Measurements from ENCODE around the gene SGCE. TPM values are rescaled to one million over a fixed set of nuclear protein-coding genes. Genes with fewer than 3 reads are reported as not detected.

SGCE gene
- total RNA-seq, 1 donor from 2014 or later: 35.4 TPM

DNA sequence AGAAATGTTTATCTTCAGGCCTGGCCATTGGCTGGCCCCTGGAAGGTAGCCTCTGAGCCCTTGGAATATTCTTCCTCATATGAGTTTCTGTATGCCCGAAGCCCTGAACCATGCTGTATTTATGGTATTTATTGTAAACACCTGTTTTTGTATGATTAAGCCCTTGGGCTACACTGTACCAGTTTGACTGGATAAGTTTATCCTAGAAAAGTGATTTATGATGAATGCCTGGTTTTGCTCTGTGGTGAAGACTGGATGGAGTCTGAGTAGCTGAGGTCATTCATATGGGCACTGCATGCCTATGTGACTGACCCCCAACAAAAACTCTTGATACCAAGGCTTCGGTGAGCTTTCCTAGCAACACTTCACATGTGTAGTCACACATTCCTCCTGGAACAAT lies 79.6 kb downstream of the SGCE start:
- Mint-ChIP-seq H3K4me1 (ENCODE audit: low read depth) (peaks cover 5% of the 10 kb centered on the region), H3K9me3 (ENCODE audit: low read depth) (peaks cover 38% of the 10 kb centered on the region), H3K27me3 (no peaks in the 10 kb centered on the region), H3K4me3 (ENCODE audit: low read depth) (no peak overlapping the region), H3K27ac (no peak overlapping the region), H3K36me3 (ENCODE audit: insufficient read depth) (peaks cover 61% of the 10 kb centered on the region)
- DNase-seq (ENCODE audit: low spot score, unreplicated experiment): no peak
- TF ChIP-seq, protein P1, sequence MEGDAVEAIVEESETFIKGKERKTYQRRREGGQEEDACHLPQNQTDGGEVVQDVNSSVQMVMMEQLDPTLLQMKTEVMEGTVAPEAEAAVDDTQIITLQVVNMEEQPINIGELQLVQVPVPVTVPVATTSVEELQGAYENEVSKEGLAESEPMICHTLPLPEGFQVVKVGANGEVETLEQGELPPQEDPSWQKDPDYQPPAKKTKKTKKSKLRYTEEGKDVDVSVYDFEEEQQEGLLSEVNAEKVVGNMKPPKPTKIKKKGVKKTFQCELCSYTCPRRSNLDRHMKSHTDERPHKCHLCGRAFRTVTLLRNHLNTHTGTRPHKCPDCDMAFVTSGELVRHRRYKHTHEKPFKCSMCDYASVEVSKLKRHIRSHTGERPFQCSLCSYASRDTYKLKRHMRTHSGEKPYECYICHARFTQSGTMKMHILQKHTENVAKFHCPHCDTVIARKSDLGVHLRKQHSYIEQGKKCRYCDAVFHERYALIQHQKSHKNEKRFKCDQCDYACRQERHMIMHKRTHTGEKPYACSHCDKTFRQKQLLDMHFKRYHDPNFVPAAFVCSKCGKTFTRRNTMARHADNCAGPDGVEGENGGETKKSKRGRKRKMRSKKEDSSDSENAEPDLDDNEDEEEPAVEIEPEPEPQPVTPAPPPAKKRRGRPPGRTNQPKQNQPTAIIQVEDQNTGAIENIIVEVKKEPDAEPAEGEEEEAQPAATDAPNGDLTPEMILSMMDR (IDR thresholded peaks at IDR 0.05; ENCODE audit: unreplicated experiment): no peak

DNA sequence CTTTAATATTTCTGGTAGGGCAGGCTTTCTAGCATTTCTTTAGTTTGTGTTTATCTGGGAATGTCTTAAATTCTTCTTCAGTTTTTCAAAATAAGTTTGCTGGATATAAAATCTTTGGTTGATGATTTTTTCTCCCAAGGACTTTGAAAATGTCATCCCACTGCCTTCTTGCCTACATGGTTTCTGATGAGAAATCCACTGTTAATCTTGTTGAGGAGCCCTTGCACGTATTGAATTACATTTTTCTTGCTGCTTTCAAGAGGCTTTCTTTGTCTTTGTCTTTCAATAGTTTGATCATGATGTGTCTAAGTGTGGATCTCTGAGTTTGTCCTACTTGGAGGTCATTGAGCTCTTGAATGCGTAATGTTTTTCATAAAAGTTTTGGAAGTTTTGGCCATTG lies 80.3 kb downstream of the SGCE start:
- Mint-ChIP-seq H3K9me3 (ENCODE audit: low read depth) (peaks cover 37% of the 10 kb centered on the region), H3K27ac (no peak overlapping the region), H3K36me3 (ENCODE audit: insufficient read depth) (peaks cover 63% of the 10 kb centered on the region), H3K27me3 (no peaks in the 10 kb centered on the region), H3K4me3 (ENCODE audit: low read depth) (no peak overlapping the region), H3K4me1 (ENCODE audit: low read depth) (peaks cover 5% of the 10 kb centered on the region)
- DNase-seq (ENCODE audit: low spot score, unreplicated experiment): no peak
- TF ChIP-seq, protein P1 (IDR thresholded peaks at IDR 0.05; ENCODE audit: unreplicated experiment): no peak

DNA sequence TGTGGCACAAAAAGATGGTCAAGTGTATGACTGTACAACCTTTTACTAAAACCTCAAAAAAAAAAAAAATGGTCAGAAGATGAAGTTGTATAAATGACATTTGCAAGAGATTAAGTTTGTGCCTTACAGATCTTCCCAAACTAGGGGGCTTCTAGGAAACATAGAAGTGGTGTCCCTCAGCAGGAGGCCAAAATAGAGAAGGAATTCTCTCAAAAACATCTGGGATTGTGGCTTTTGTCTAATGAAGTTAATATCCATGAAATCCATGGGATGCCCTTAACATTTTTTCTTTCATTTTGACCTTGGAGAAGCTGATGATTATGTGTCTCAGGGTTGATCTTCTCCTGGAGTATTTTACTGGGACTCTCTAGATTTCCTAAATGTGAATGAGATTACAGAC lies 84.1 kb downstream of the SGCE start:
- H3K27ac Mint-ChIP-seq: no peak overlapping the region

DNA sequence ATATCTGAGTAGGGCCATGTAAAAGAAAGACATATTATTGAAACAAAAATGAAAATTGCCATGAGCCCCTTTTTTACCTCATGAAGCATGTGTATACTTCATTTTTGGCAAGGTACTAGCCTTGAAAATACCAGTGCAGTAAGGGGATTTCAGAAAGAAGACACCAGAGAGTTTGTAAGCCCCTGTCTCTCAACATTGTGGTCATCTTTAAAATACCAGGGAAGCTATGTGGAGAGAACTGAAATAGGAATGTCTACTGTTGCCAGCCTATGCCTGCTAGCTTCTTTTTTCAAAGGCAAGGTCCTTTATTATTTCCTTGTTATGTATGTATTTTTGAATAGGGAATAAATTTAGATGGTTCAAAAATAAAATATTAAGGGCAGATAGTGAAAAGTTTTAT lies 88.5 kb downstream of the SGCE start:
- H3K4me1 Mint-ChIP-seq (ENCODE audit: low read depth): no peaks in the 10 kb centered on the region

More for the DNA sequence above, 84.1 kb downstream of the SGCE start:
- peaks cover 40% of the 10 kb centered on the region for H3K36me3 Mint-ChIP-seq (ENCODE audit: insufficient read depth)
- H3K27me3 Mint-ChIP-seq: no peaks in the 10 kb centered on the region
- no peak for DNase-seq (ENCODE audit: low spot score, unreplicated experiment)
- no peak overlapping the region for H3K4me3 Mint-ChIP-seq (ENCODE audit: low read depth)
- H3K9me3 Mint-ChIP-seq (ENCODE audit: low read depth): peaks cover 36% of the 10 kb centered on the region
- no peaks in the 10 kb centered on the region for H3K4me1 Mint-ChIP-seq (ENCODE audit: low read depth)
- TF ChIP-seq, protein P1 (IDR thresholded peaks at IDR 0.05; ENCODE audit: unreplicated experiment): no peak

DNA sequence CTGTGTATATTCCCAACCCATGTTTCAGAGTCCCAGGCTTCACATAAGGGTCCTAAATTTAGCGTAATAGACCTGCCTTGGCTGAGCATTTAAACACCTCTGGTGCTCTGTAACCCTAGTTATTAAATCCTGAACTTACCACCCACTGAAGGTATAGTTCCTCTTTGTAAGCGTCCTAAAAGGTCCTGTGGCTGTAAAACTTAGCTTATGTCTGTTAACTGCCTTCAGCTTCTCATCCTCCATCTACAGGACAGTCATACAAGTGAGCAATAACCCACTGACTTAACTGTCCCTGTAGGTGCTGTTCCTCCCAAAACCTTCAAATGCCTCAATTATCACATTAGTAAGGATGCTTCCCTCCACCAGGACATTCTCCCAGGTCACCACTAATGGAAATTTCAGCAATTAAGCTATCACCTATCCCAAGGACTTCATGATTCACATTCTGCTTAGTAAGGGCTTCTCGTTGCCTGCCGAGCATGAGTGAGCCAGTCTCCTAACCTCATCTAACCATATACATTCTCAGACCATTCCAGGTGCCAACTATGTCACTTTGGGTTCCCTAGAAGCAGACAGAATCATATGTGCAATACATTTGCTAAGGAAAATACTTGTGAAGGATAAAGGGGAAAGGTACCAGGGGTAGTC lies 90.6 kb downstream of the SGCE start:
- H3K27me3 Mint-ChIP-seq: no peaks in the 10 kb centered on the region
- TF ChIP-seq, protein P1 (IDR thresholded peaks at IDR 0.05; ENCODE audit: unreplicated experiment): no peak

More for the DNA sequence above, 88.5 kb downstream of the SGCE start:
- Mint-ChIP-seq H3K9me3 (ENCODE audit: low read depth) (peaks cover 8% of the 10 kb centered on the region), H3K27ac (no peak overlapping the region), H3K27me3 (no peaks in the 10 kb centered on the region), H3K4me3 (ENCODE audit: low read depth) (no peak overlapping the region), H3K36me3 (ENCODE audit: insufficient read depth) (peaks cover 5% of the 10 kb centered on the region)
- DNase-seq (ENCODE audit: low spot score, unreplicated experiment): no peak
- TF ChIP-seq, protein P1 (IDR thresholded peaks at IDR 0.05; ENCODE audit: unreplicated experiment): no peak

More for the DNA sequence above, 90.6 kb downstream of the SGCE start:
- Mint-ChIP-seq H3K27ac (no peak overlapping the region), H3K4me1 (ENCODE audit: low read depth) (no peaks in the 10 kb centered on the region), H3K4me3 (ENCODE audit: low read depth) (no peak overlapping the region), H3K36me3 (ENCODE audit: insufficient read depth) (no peaks in the 10 kb centered on the region), H3K9me3 (ENCODE audit: low read depth) (peaks cover 7% of the 10 kb centered on the region)
- no peak for DNase-seq (ENCODE audit: low spot score, unreplicated experiment)
